ENCODE measurements around the gene BCDIN3D. TPM values are rescaled to one million over a fixed set of nuclear protein-coding genes. Genes with fewer than 3 reads are reported as not detected.

Gene BCDIN3D
- total RNA-seq, 1 experiment from 2014 or later = 4.5 TPM

- ChIA-PET CTCF (interaction anchor here (0.6 kb wide), 1 partner anchor 744 kb away, joined by 3 read pairs; the partner anchor contains the start of gene LMBR1L), POLR2A (ENCODE audit: unreplicated experiment) (interaction anchor here (0.5 kb wide), 1 partner anchor 12 kb away, joined by 3 read pairs; the partner anchor contains the start of gene BCDIN3D)
- no TSS peak for BruUV-seq (replicated peaks)
- ATAC-seq (no peak), DNase-seq (peak; percentile 25)
- Histone ChIP-seq H3K27me3 (ENCODE audit: low read length) (peaks cover 8% of the 10 kb centered on the region; the same call in 1 of the 2 replicates), H3K4me2 (ENCODE audit: low read length) (no peak overlapping the region), H3K9me3 (ENCODE audit: low read length) (no peaks in the 10 kb centered on the region), H3F3A (ENCODE audit: low read length, unreplicated experiment) (no peaks in the 10 kb centered on the region), H3K36me3 (ENCODE audit: low read depth, low read length) (no peaks in the 10 kb centered on the region), H3K27ac (ENCODE audit: low read length) (no peak overlapping the region), H3K9ac (ENCODE audit: low read length) (no peak overlapping the region), H3K4me3 (ENCODE audit: low read length) (no peak overlapping the region), H4K20me1 (ENCODE audit: low read length) (no peaks in the 10 kb centered on the region), H3K9me2 (replicated peaks; ENCODE audit: low read length) (no peaks in the 10 kb centered on the region), H3K4me1 (ENCODE audit: insufficient read depth, low read length) (no peaks in the 10 kb centered on the region), H2AFZ (ENCODE audit: low read length) (0 out of 2 replicates have a peak overlapping the region, but pooled peaks have one; percentile 48), H3K79me2 (ENCODE audit: low read length) (no peaks in the 10 kb centered on the region)
- intact Hi-C loops (cut with micrococcal nuclease) = no loop called here
- TF ChIP-seq CTCF (conservative IDR thresholded peaks at IDR 0.05; ENCODE audit: low read depth, low read length) = no peak
- TF ChIP-seq EZH2 (IDR thresholded peaks at IDR 0.05; ENCODE audit: low read length, unreplicated experiment) = no peak
- no peak for TF ChIP-seq EZH2phosphoT487 (IDR thresholded peaks at IDR 0.05; ENCODE audit: borderline replicate concordance, low read length)
Observed at GRCh38 chr12:49854976-49855375, 12.1 kb upstream of the BCDIN3D start.

- Histone ChIP-seq H3K27ac (ENCODE audit: low read length) (no peak overlapping the region), H4K20me1 (ENCODE audit: low read length) (no peaks in the 10 kb centered on the region), H3K9ac (ENCODE audit: low read length) (no peak overlapping the region), H2AFZ (ENCODE audit: low read length) (no peak overlapping the region), H3K4me2 (ENCODE audit: low read length) (no peak overlapping the region), H3K36me3 (ENCODE audit: low read depth, low read length) (no peaks in the 10 kb centered on the region), H3K4me1 (ENCODE audit: insufficient read depth, low read length) (no peaks in the 10 kb centered on the region), H3F3A (ENCODE audit: low read length, unreplicated experiment) (no peaks in the 10 kb centered on the region), H3K9me3 (ENCODE audit: low read length) (no peaks in the 10 kb centered on the region), H3K9me2 (replicated peaks; ENCODE audit: low read length) (no peaks in the 10 kb centered on the region), H3K79me2 (ENCODE audit: low read length) (no peaks in the 10 kb centered on the region), H3K27me3 (ENCODE audit: low read length) (peaks cover 16% of the 10 kb centered on the region; the same call in 1 of the 2 replicates), H3K4me3 (ENCODE audit: low read length) (no peak overlapping the region)
- intact Hi-C loops (cut with micrococcal nuclease) = no loop called here
- TF ChIP-seq EZH2phosphoT487 (IDR thresholded peaks at IDR 0.05; ENCODE audit: borderline replicate concordance, low read length) (no peak), CTCF (conservative IDR thresholded peaks at IDR 0.05; ENCODE audit: low read depth, low read length) (no peak), EZH2 (IDR thresholded peaks at IDR 0.05; ENCODE audit: low read length, unreplicated experiment) (no peak)
- CTCF ChIA-PET = no interaction called here
- no peak for ATAC-seq
- POLR2A ChIA-PET (ENCODE audit: unreplicated experiment) = no interaction called here
- DNase-seq = no peak
- no TSS peak for BruUV-seq (replicated peaks)
Observed at GRCh38 chr12:49853671-49854070, 10.8 kb upstream of the BCDIN3D start.

- intact Hi-C loops (cut with micrococcal nuclease) = no loop called here
- no TSS peak for BruUV-seq (replicated peaks)
- H2AFZ ChIP-seq (ENCODE audit: low read length) = no peak overlapping the region
Observed at GRCh38 chr12:49847161-49847560, 4.3 kb upstream of the BCDIN3D start.

More at GRCh38 chr12:49847161-49847560, 4.3 kb upstream of the BCDIN3D start:
- H4K20me1 ChIP-seq (ENCODE audit: low read length) = no peaks in the 10 kb centered on the region
- H3K9ac ChIP-seq (ENCODE audit: low read length) = no peak overlapping the region
- H3K4me2 ChIP-seq (ENCODE audit: low read length) = no peak overlapping the region
- no peaks in the 10 kb centered on the region for H3K9me3 ChIP-seq (ENCODE audit: low read length)
- peaks cover 22% of the 10 kb centered on the region; the same call in 1 of the 2 replicates for H3K27me3 ChIP-seq (ENCODE audit: low read length)
- H3K4me3 ChIP-seq (ENCODE audit: low read length) = no peak overlapping the region
- CTCF ChIA-PET = no interaction called here
- H3K9me2 ChIP-seq (replicated peaks; ENCODE audit: low read length) = no peaks in the 10 kb centered on the region
- POLR2A ChIA-PET (ENCODE audit: unreplicated experiment) = no interaction called here
- H3K79me2 ChIP-seq (ENCODE audit: low read length) = peaks cover 6% of the 10 kb centered on the region
- H3F3A ChIP-seq (ENCODE audit: low read length, unreplicated experiment) = no peaks in the 10 kb centered on the region
- DNase-seq (no peak), ATAC-seq (no peak)
- H3K27ac ChIP-seq (ENCODE audit: low read length) = no peak overlapping the region
- TF ChIP-seq EZH2 (IDR thresholded peaks at IDR 0.05; ENCODE audit: low read length, unreplicated experiment) (no peak), EZH2phosphoT487 (IDR thresholded peaks at IDR 0.05; ENCODE audit: borderline replicate concordance, low read length) (no peak), CTCF (conservative IDR thresholded peaks at IDR 0.05; ENCODE audit: low read depth, low read length) (no peak)
- H3K36me3 ChIP-seq (ENCODE audit: low read depth, low read length) = no peaks in the 10 kb centered on the region
- peaks cover 8% of the 10 kb centered on the region for H3K4me1 ChIP-seq (ENCODE audit: insufficient read depth, low read length)
